Right lobe of liver (tissue), 4 donors: ENCODE measurements around the gene GPC6.

Source experiments
- CTCF ChIP-seq, 4 donors: fragments of 200-600 bp in 3 of 4; fragments of 450-650 bp in 1 of 4; IDR thresholded peaks; one replicate each; pipeline versions ENCODE4 v1.5.1 to v1.8.0; 2016 to 2022; ENCODE audit warnings: antibody characterized with exemption in 4 of 4, mild to moderate bottlenecking in 2 of 4
- POLR2A ChIP-seq: fragments of 450-650 bp; IDR thresholded peaks from one replicate; pipeline ENCODE4 v1.6.1; 2017; ENCODE audit warnings: antibody characterized with exemption, mild to moderate bottlenecking
- donor health status: DM: no; HTN: no; CAD: no.
- donor health status: DM: no; HTN: no; CAD: no.
- donor health status: DM: no; HTN: yes; CAD: no.

- TF ChIP-seq CTCF (IDR thresholded peaks at IDR 0.05) (no peak), POLR2A (no peak)
Measured at GRCh38 chr13:93853912-93854311, 627.3 kb downstream of the GPC6 start.
